NCI-H2196 treated with DMSO at 0.1 percent for 48 hours (cell line): ENCODE data around the gene FAM236B.
"Not testable (repeated sequence)": the region's sequence is repeated elsewhere in the genome, so short reads cannot be mapped to it uniquely, and the experiment has no call there.

ENCODE experiments used
- DNase-seq: peaks from one replicate; lab custom pipeline; 2025; ENCODE audit not compliant: unreplicated experiment; lab: John Stamatoyannopoulos, UW

FAM236B gene

GRCh38 chrX:72782560-72782959, at the start of gene FAM236B:
Gene FAM236B, minus strand, starts transcription at chrX:72782660. Its CDS starts 100 bp downstream, at chrX:72782560.
- not testable (repeated sequence) for DNase-seq

- DNase-seq, result not testable (repeated sequence)
These were observed 48.2 kb upstream of the FAM236B start for GRCh38 chrX:72830701-72831100.

GRCh38 chrX:72808110-72808509, 25.6 kb upstream of the FAM236B start, which contains the start of gene FAM236D:
Gene FAM236D, minus strand, starts transcription at chrX:72808210. Its CDS starts 100 bp downstream, at chrX:72808110.
- not testable (repeated sequence) for DNase-seq

- DNase-seq, result not testable (repeated sequence)
These were observed 7.9 kb upstream of the FAM236B start for GRCh38 chrX:72790390-72790789.

GRCh38 chrX:72788142-72788541, 5.7 kb upstream of the FAM236B start:
- DNase-seq, result not testable (repeated sequence)

- not testable (repeated sequence) for DNase-seq
These were observed 1.5 kb upstream of the FAM236B start for GRCh38 chrX:72783964-72784363.

- not testable (repeated sequence) for DNase-seq
These were observed 991 bp upstream of the FAM236B start for GRCh38 chrX:72783365-72783936.

- DNase-seq, result not testable (repeated sequence)
These were observed 4.3 kb downstream of the FAM236B start for GRCh38 chrX:72778146-72778545.

- not testable (repeated sequence) for DNase-seq
These were observed 5.0 kb downstream of the FAM236B start for GRCh38 chrX:72777467-72777790.

GRCh38 chrX:72776653-72777466, 5.6 kb downstream of the FAM236B start, which contains the start of gene DMRTC1B:
Gene DMRTC1B, plus strand, starts transcription at chrX:72776890. Its CDS starts 68,246 bp downstream, at chrX:72845136.
- DNase-seq, result not testable (repeated sequence)

GRCh38 chrX:72760454-72760853, 22.0 kb downstream of the FAM236B start:
- DNase-seq, result not testable (repeated sequence)

GRCh38 chrX:72748545-72748944, 33.9 kb downstream of the FAM236B start:
- not testable (repeated sequence) for DNase-seq

GRCh38 chrX:72745546-72745945, 36.9 kb downstream of the FAM236B start:
- DNase-seq, result not testable (repeated sequence)

GRCh38 chrX:72735561-72735960, 46.9 kb downstream of the FAM236B start:
- no peak for DNase-seq

GRCh38 chrX:72733636-72734035, 48.8 kb downstream of the FAM236B start:
- DNase-seq, result not testable (repeated sequence)
